ENCODE measurements around the gene FNDC1.

- no peak for TF ChIP-seq CTCF (IDR thresholded peaks at IDR 0.05; ENCODE audit: low read depth, low read length)
- TF ChIP-seq EZH2phosphoT487 (IDR thresholded peaks at IDR 0.05; ENCODE audit: low read depth): no peak
Measured at GRCh38 chr6:159212028-159212427, 42.8 kb downstream of the FNDC1 start.

Data from OCI-LY3 (cell line).